ENCODE results near the gene RRAGC. TPM values are rescaled to one million over a fixed set of nuclear protein-coding genes. Genes with fewer than 3 reads are reported as not detected.

RRAGC gene
- total and polyA plus RNA-seq, 2 of the 13 experiments (the other 11 are each of a cell fraction or from before 2014, with no cell fraction given) = 7.6 to 8.0 TPM

DNA sequence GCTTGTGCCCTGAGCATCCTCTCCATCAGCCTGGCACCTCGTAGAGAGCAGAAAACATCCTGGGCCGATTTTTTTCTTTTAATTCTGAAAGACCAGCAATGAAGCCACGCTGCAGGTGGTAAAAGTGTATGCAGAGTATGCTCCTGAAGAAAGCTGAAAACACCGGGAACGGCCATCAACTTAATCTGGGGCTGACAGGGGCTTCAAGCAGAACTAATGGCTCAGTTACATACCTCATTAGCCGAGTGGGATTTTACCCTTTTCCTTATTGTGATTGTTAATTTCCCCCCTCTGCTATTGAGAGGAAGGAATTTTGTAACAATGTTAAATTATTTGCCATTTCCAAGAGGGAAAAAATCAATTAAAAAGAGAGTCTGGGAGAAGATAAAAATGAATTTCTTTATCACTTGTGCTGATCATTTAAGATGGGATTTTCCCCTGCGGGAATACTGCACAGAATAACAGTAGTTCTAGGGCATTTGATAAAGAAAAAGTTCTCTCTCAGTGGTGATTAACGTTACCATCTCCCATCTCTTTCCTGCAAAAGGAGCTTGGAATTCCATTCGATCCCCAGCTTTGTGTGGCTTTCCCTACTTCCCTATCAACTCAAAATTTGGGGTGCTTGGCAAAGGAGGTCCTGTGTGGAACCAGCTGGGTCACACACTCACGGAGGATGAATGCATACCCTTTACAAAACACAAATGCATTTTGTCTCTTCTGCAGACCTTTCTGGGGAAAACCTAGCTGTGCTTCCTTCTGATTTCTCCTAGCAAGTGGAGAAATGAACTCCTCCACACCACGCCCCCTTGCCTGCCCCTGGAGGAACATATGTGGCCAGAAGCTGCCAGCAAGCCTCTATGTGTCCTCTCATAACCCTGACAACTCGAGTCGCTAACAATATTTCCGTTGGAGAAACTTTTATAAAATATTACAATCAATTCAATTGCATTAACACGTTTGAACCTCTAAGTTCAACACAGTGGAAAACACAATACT is 70.9 kb downstream of the RRAGC start (continued):
- TF ChIP-seq, protein P1, sequence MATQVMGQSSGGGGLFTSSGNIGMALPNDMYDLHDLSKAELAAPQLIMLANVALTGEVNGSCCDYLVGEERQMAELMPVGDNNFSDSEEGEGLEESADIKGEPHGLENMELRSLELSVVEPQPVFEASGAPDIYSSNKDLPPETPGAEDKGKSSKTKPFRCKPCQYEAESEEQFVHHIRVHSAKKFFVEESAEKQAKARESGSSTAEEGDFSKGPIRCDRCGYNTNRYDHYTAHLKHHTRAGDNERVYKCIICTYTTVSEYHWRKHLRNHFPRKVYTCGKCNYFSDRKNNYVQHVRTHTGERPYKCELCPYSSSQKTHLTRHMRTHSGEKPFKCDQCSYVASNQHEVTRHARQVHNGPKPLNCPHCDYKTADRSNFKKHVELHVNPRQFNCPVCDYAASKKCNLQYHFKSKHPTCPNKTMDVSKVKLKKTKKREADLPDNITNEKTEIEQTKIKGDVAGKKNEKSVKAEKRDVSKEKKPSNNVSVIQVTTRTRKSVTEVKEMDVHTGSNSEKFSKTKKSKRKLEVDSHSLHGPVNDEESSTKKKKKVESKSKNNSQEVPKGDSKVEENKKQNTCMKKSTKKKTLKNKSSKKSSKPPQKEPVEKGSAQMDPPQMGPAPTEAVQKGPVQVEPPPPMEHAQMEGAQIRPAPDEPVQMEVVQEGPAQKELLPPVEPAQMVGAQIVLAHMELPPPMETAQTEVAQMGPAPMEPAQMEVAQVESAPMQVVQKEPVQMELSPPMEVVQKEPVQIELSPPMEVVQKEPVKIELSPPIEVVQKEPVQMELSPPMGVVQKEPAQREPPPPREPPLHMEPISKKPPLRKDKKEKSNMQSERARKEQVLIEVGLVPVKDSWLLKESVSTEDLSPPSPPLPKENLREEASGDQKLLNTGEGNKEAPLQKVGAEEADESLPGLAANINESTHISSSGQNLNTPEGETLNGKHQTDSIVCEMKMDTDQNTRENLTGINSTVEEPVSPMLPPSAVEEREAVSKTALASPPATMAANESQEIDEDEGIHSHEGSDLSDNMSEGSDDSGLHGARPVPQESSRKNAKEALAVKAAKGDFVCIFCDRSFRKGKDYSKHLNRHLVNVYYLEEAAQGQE (IDR thresholded peaks at IDR 0.05; ENCODE audit: borderline replicate concordance in 1 of 2, low read depth in 1 of 2, low read length in 2 of 2) = no peak
- TF ChIP-seq NFATC3 (CRISPR knock-in tag; IDR thresholded peaks at IDR 0.05) (no peak), ZNF563 (CRISPR knock-in tag; IDR thresholded peaks at IDR 0.05) (no peak)
- TF ChIP-seq, protein P2, sequence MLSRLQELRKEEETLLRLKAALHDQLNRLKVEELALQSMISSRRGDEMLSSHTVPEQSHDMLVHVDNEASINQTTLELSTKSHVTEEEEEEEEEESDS (CRISPR knock-in tag; IDR thresholded peaks at IDR 0.05; ENCODE audit: borderline replicate concordance) = no peak

Small RNAs within 50 kb of the gene (small RNA-seq; reads per million reads assigned to genes)
- 0 reads per million in 3 experiments for gene GJA9-MYCBP (ENCODE audit: insufficient read depth in 2 of 3, insufficient read length in 3 of 3, low read depth in 2 of 3, low replicate concordance in 1 of 3)

Other genes with a start within 250 kb of the RRAGC start
- gene MYCBP, start 13.6 kb upstream of the RRAGC start, total RNA-seq (2016; rRNA removed; fragmentation: Illumina TruSeq; extraction: Trizol) = 30.4 and 48.0 TPM in 2 replicates
- gene MYCBP, start 13.6 kb upstream of the RRAGC start, polyA plus RNA-seq (2011; rRNA removed) = 7.3 and 11.4 TPM in 2 replicates
- gene GJA9, start 21.8 kb upstream of the RRAGC start, total RNA-seq (2016; rRNA removed; fragmentation: Illumina TruSeq; extraction: Trizol) = 0.13 and 0.14 TPM in 2 replicates
- 0.08 TPM in 1 of 2 replicates, not detected in the other for gene GJA9, start 21.8 kb upstream of the RRAGC start, polyA plus RNA-seq (2011; rRNA removed)
- gene RHBDL2, start 82.1 kb upstream of the RRAGC start, total RNA-seq (2016; rRNA removed; fragmentation: Illumina TruSeq; extraction: Trizol) = 3.4 and 5.4 TPM in 2 replicates
- 1.6 and 3.3 TPM in 2 replicates for gene RHBDL2, start 82.1 kb upstream of the RRAGC start, polyA plus RNA-seq (2011; rRNA removed)
- 123 and 154 TPM in 2 replicates for gene AKIRIN1, start 131.5 kb upstream of the RRAGC start, total RNA-seq (2016; rRNA removed; fragmentation: Illumina TruSeq; extraction: Trizol)
- gene AKIRIN1, start 131.5 kb upstream of the RRAGC start, polyA plus RNA-seq (2011; rRNA removed) = 96.9 and 157 TPM in 2 replicates
- gene NDUFS5, start 166.6 kb upstream of the RRAGC start, total RNA-seq (2016; rRNA removed; fragmentation: Illumina TruSeq; extraction: Trizol) = 466 and 655 TPM in 2 replicates
- 219 and 263 TPM in 2 replicates for gene NDUFS5, start 166.6 kb upstream of the RRAGC start, polyA plus RNA-seq (2011; rRNA removed)